ENCODE data around the gene SSNA1. TPM values are rescaled to one million over a fixed set of nuclear protein-coding genes. Genes with fewer than 3 reads are reported as not detected.

SSNA1 gene
- total RNA-seq, 1 donor from 2014 or later, result 71.9 TPM

DNA sequence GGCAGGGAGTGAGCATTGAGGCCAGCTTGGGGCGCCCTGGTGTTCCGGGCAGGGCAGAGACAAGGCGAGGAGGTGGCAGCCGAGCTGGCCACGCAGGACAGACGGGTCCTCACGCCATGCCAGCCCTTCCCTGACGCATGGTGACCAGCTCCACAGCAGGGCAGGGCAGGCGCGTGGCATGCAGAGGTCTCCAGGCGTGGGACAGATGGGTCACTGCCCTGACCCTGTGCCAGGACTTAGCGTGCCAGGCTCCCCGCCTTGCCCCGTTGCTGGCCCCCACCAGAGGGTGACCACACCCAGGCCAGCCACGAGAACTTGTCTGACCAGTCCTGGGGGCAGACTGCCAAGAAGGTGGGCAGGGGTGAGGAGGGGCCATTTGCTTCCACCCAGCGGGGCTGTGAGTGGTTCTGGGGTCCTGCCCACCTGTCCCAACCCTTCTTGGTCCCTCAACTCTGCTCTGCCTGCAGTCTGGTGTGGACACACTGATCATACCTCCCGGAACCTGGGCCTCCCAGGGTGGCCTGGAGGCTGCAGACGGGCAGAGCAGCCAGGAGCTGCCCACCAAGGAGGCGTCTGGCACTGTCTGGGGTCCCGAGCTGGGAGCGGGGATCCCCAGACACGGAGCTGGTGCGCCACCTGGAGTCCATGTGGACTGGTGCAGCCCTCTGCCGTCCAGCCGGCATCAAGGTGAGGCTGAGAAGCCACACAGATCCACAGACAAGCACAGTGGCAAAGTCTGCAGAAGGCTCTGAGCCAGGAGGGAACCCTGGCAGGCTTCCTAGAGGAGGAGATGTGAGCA, 38.8 kb downstream of the SSNA1 start, which contains the start of gene RNF224:
TSS of gene RNF224 (plus strand) at position 449 of the 799 bp plus-strand sequence. CDS start 834 bp downstream, outside the sequence.
- H3K9me3 Mint-ChIP-seq, result no peaks in the 10 kb centered on the region
- H3K27ac Mint-ChIP-seq, result peak within 1 kb of the TSS; percentile 35
- ChIA-PET POLR2A (interaction anchor here (0.6 to 1.9 kb wide), 10 partner anchors 13 to 181 kb away, joined by 3 to 10 read pairs (median 4); partner anchors contain the start of genes ANAPC2, MAN1B1, NDOR1 and NPDC1), CTCF (interaction anchor here (0.9 to 4.1 kb wide), 12 partner anchors 9 to 198 kb away, joined by 3 to 21 read pairs (median 5); partner anchors contain the start of genes ANAPC2, DPP7, NDOR1 and NPDC1)
- intact Hi-C loops (cut with micrococcal nuclease), result loop anchor here (1.0 to 10.0 kb wide), 5 partner anchors 38 to 342 kb away; partner anchors contain the start of genes C8G, FBXW5, NPDC1 and TRAF2
- TF ChIP-seq, protein P1, sequence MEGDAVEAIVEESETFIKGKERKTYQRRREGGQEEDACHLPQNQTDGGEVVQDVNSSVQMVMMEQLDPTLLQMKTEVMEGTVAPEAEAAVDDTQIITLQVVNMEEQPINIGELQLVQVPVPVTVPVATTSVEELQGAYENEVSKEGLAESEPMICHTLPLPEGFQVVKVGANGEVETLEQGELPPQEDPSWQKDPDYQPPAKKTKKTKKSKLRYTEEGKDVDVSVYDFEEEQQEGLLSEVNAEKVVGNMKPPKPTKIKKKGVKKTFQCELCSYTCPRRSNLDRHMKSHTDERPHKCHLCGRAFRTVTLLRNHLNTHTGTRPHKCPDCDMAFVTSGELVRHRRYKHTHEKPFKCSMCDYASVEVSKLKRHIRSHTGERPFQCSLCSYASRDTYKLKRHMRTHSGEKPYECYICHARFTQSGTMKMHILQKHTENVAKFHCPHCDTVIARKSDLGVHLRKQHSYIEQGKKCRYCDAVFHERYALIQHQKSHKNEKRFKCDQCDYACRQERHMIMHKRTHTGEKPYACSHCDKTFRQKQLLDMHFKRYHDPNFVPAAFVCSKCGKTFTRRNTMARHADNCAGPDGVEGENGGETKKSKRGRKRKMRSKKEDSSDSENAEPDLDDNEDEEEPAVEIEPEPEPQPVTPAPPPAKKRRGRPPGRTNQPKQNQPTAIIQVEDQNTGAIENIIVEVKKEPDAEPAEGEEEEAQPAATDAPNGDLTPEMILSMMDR (IDR thresholded peaks at IDR 0.05), result no peak
- no peaks in the 10 kb centered on the region for H3K36me3 Mint-ChIP-seq (ENCODE audit: low read depth)
- H3K4me1 Mint-ChIP-seq, result peaks cover 18% of the 10 kb centered on the region
- H3K4me3 Mint-ChIP-seq, result no peak within 1 kb of the TSS
- DNase-seq (peak; percentile 74), ATAC-seq (ENCODE audit: low read depth) (peak; percentile 41)
- peaks cover 2% of the 10 kb centered on the region for H3K27me3 Mint-ChIP-seq

DNA sequence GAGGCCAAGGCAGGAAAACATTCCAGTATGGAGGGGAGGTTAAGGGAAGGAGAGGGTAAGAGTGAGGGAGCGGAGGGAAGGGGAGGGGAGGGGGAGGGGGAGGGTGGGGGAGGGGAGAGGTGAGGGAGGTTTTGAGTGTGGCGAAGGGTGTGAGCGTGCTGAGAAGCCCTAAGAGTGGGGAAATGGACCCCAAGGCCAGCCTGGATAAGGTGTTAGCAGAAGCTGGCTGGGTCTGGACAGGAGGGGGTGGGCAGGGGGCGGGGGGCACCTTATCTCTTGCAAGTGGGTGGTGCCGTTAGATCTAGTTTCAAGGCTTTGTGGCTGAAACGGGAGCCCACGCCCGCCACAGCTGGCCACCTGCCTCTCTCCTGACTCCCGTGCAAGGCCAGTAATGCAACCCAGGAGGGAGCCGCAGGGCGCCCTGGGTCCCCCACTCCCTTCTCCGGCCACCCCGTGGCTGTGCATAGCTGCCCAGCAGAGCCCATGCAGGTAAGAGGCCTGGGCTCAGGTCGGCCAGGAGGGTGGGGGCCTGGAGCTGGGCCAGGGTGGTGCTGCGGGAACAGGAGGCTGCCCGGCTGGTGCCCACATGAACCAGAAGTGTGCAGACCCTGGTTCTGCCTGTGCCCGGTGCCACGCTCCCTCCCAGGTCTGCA, 39.5 kb downstream of the SSNA1 start:
- H3K4me3 Mint-ChIP-seq, result no peak overlapping the region
- TF ChIP-seq, protein P1 (IDR thresholded peaks at IDR 0.05), result no peak
- no peaks in the 10 kb centered on the region for H3K9me3 Mint-ChIP-seq
- peaks cover 16% of the 10 kb centered on the region for H3K4me1 Mint-ChIP-seq
- H3K36me3 Mint-ChIP-seq (ENCODE audit: low read depth), result no peaks in the 10 kb centered on the region
- intact Hi-C loops (cut with micrococcal nuclease), result loop anchor here (1.0 to 10.0 kb wide), 5 partner anchors 39 to 343 kb away; partner anchors contain the start of genes C8G, FBXW5, NPDC1 and TRAF2
- peaks cover 2% of the 10 kb centered on the region for H3K27me3 Mint-ChIP-seq
- DNase-seq (no peak), ATAC-seq (ENCODE audit: low read depth) (no peak)
- ChIA-PET CTCF (interaction anchor here (0.9 to 4.1 kb wide), 9 partner anchors 8 to 199 kb away, joined by 3 to 21 read pairs (median 10); partner anchors contain the start of genes ANAPC2, NPDC1 and SSNA1), POLR2A (interaction anchor here (0.6 to 1.9 kb wide), 6 partner anchors 23 to 181 kb away, joined by 3 to 10 read pairs (median 4); partner anchors contain the start of genes ANAPC2, MAN1B1, NDOR1 and SSNA1)
- H3K27ac Mint-ChIP-seq, result peak overlapping the region; percentile 15

DNA sequence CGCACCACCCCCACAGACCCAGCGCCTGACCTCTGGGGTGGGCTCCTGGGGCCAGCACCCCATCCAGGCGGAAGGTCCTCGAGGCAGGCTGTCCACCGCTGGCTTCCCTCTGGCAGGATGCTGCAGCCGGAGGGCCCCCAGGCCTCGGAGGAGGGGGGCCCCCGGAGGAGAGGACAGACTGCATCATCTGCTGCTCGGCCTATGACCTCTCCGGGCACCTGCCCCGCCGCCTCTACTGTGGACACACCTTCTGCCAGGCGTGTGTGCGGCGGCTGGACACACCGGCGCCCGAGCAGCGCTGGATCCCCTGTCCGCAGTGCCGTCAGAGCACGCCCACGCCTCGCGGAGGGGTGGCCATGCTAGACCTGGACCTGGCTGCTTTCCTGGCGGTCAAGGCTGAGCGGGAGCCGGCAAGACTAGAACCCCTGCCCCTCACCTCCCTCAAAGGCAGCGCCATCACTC, 40.1 kb downstream of the SSNA1 start:
- no peaks in the 10 kb centered on the region for H3K36me3 Mint-ChIP-seq (ENCODE audit: low read depth)
- TF ChIP-seq, protein P1 (IDR thresholded peaks at IDR 0.05), result no peak
- no peak overlapping the region for H3K4me3 Mint-ChIP-seq
- ChIA-PET CTCF (interaction anchor here (4.1 kb wide), 1 partner anchor 182 kb away, joined by 21 read pairs; the partner anchor contains the start of gene NPDC1), POLR2A (interaction anchor here (1.0 to 1.9 kb wide), 3 partner anchors 39 to 182 kb away, joined by 3 to 10 read pairs (median 4); partner anchors contain the start of genes ANAPC2 and SSNA1)
- peaks cover 2% of the 10 kb centered on the region for H3K27me3 Mint-ChIP-seq
- ATAC-seq (ENCODE audit: low read depth), result no peak
- no peaks in the 10 kb centered on the region for H3K9me3 Mint-ChIP-seq
- DNase-seq, result no peak
- no peak overlapping the region for H3K27ac Mint-ChIP-seq
- H3K4me1 Mint-ChIP-seq, result peaks cover 12% of the 10 kb centered on the region
- intact Hi-C loops (cut with micrococcal nuclease), result loop anchor here (10.0 kb wide), 2 partner anchors 284 to 344 kb away; partner anchors contain the start of genes C8G, FBXW5 and TRAF2

DNA sequence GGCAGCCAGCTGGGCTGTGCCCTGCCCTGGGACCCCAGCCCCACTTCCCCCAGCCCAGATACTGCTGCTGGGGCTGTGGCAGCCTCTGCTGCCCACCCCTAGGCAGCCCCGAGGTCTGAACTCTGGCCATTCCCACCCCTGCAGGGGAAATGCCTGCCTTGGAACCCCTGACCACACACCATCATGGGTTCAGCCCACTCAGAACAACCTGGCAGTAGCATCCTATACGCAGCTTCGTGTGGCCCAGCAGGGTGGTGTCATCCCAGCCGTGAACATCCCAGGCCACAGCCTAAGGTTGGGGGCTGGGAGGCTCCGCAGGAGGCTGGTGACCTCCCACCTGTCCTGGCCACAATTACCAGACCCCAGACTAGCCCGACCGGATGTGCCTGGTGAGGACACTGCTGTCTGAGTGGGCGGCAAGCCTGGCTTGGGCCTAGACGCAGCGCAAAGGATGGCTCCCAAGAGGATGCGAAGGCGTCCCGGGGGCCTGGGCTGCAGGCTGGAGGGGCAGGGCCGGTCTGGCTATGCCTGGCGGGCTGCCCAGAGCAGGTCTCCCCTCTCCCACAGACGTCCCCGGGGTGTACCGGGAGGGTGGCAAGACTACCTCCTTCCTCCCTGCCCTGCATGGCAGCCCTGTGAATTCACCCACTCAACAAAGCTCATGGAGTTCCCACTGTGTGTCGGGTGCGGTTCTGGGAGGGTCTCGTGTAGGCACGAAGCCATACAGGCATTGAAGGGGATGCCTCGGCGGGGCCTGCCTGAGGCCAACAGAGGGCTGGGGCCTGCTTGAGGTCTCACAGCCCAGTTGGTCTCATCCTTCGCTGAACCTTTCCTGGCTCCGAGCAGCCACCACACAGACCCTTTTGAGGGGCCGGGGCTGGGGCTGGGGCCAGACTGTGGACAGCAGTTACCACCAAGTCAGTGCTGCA, 40.8 kb downstream of the SSNA1 start:
- POLR2A ChIA-PET, result no interaction called here
- Mint-ChIP-seq H3K27me3 (peaks cover 2% of the 10 kb centered on the region), H3K36me3 (ENCODE audit: low read depth) (no peaks in the 10 kb centered on the region), H3K27ac (no peak overlapping the region), H3K4me1 (peaks cover 11% of the 10 kb centered on the region), H3K9me3 (no peaks in the 10 kb centered on the region), H3K4me3 (no peak overlapping the region)
- CTCF ChIA-PET, result interaction anchor here (1.5 kb wide), 1 partner anchor 200 kb away, joined by 3 read pairs; no protein-coding TSS in a partner anchor
- intact Hi-C loops (cut with micrococcal nuclease), result loop anchor here (10.0 kb wide), 2 partner anchors 284 to 344 kb away; partner anchors contain the start of genes C8G, FBXW5 and TRAF2
- DNase-seq (no peak), ATAC-seq (ENCODE audit: low read depth) (no peak)
- TF ChIP-seq, protein P1 (IDR thresholded peaks at IDR 0.05), result no peak

Data from activated B cell treated with CpG ODN at 0.5 μM for 24 hours (primary cell).